Fibroblast of skin of left biceps (primary cell): ENCODE results near the gene SOX10.

Experiments
- DNase-seq, 2 experiments: peaks; one replicate each; pipeline ENCODE4 v3.0.0-alpha.2; 2013; ENCODE audit warnings: low read depth in 2 of 2

The SOX10 gene

GRCh38 chr22:37930270-37930951, 53.9 kb downstream of the SOX10 start:
- DNase-seq = no peak

DNA sequence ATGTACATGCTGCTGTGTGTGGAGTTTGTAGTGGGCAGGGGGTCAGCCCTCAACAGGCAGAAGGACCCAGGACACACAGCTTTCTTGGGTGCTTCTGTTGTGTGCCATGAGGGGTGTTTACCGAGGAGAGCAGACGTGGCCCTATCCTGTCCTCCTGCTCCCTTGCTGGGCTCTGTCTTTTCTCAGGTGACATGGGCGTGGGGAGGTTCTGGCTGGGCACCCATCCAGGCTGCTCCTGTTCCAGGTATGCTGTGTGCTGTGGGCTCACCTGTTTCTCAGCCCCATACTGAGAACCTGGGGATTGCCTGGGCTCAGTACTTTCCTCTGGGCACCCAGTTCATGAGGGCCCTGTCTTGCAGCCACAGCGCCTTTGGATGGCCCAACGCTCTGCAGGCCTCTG, 55.0 kb downstream of the SOX10 start:
- no peak for DNase-seq

- no peak for DNase-seq
Observed at GRCh38 chr22:37927637-37927936, 56.8 kb downstream of the SOX10 start.

- DNase-seq = no peak
Observed at GRCh38 chr22:37926771-37927636, 57.4 kb downstream of the SOX10 start.

GRCh38 chr22:37926358-37926757, 58.0 kb downstream of the SOX10 start:
- no peak for DNase-seq

DNA sequence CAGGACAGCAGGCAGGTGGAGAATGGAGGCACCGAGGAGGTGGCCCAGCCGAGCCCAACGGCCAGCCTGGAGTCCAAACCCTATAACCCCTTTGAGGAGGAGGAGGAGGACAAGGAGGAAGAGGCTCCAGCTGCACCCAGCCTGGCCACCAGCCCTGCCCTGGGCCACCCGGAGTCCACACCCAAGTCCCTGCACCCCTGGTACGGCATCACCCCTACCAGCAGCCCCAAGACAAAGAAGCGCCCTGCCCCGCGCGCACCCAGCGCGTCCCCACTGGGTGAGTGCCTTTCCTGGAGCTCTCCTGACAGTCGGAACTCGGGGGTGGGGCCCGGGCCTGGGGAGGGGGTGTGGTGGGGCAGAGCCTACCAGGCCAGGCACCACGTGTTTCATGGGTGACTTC, 58.6 kb downstream of the SOX10 start:
- no peak for DNase-seq

DNA sequence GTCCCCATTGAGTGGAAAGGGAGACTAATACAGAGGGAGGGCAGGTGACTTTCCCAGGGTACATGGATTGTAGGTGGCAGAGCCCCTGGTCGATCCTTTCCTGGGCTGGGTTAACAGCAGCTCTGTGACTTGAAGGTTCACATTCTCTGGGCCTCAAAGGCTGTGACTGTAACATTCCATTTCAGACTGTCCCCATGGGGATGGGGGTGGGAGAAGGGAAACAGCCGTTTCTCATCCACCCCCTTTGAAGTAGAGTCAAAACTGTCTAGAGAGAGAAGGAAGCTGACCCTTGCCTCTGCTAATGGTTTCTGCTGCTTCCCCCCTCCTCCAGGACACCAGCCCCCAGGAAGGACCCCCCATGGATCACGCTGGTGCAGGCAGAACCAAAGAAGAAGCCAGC, 59.0 kb downstream of the SOX10 start:
- no peak for DNase-seq

DNA sequence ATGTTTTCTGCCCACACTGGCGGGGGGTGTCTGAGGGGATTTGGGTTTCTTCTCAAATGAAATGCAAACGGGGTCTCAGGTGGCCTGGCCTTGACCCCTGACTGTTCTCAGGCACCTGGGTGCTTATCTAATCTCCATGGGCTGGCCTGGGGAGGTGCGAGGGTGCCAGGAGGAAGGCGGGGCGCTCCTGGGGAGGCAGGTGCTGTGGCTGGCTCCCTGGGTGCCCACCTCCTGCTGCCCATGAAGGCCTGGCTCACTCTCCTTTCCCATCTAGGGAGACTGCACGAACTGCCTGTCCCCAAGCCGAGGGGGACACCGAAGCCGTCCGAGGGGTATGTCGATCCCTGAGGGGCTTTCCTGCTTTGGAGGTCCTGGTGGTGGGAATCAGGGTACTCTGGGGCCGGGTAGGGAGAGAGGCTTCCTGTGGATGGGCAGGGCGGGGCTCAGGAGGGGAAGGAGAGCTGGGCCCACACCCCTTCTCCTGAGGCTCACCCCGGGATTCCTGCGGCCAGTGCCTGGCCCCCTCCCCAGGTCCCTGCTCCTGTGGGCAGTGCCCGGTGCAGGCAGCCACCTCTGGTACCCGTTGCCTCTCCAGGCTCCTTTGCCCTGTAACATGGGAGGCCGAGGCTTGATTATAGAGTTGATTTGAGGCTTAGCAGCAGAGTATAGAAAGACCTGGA, 59.8 kb downstream of the SOX10 start:
- no peak for DNase-seq

DNA sequence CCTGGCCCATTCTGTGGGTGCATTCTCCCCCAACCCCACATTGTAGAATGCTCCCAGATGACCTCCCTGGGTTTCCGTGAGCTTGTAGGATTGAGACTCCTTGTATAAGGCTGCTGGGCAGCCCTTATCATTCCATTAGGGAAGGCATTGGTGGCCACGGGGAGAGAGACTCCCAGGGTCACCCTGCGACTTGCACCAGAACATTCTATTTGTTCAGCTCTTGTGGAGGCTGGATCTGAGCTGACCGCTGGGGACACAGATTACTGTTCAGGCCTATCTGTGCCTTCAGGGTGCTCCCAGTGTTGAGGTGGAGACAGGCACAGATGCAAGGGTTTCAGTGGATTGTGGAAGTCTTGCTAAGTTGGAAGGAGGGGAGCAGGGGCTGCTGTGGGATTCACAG, 60.4 kb downstream of the SOX10 start:
- no peak for DNase-seq
